Fibroblast of the aortic adventitia (primary cell): ENCODE data around the gene PRKN. TPM values are rescaled to one million over a fixed set of nuclear protein-coding genes. Genes with fewer than 3 reads are reported as not detected.

Experiments
- DNase-seq: peaks from one replicate; pipeline ENCODE4 v3.0.0-alpha.2; 2010; ENCODE audit warnings: low read depth
- H3K4me3 ChIP-seq: 2 replicates; pipeline ENCODE4 v1.5.1; 2011; ENCODE audit warnings: low read depth, mild to moderate bottlenecking, control low read depth, low read length, moderate library complexity
- CTCF ChIP-seq: IDR thresholded peaks from 2 replicates; pipeline ENCODE4 v1.5.1; 2011; ENCODE audit warnings: mild to moderate bottlenecking, low read length, control low read depth, inconsistent platforms; ENCODE audit not compliant: insufficient read depth
- total RNA-seq: library from RNA; depleted of rRNA; stranded (reverse); fragments of >200 nt; gene quantifications from 2 replicates; pipeline ENCODE4 v1.2.3, GENCODE V29; 2012; ENCODE audit warnings: low replicate concordance

Gene PRKN
- total RNA-seq, 1 donor: 2.0 TPM

- no peak for DNase-seq
- no peak overlapping the region for H3K4me3 ChIP-seq
- TF ChIP-seq CTCF: no peak
These were observed 145.4 kb downstream of the PRKN start for GRCh38 chr6:162581988-162582780.

- TF ChIP-seq CTCF: no peak
These were observed 146.9 kb downstream of the PRKN start for GRCh38 chr6:162580619-162581018.

GRCh38 chr6:162576016-162576415 is 151.6 kb downstream of the PRKN start:
- no peak for DNase-seq
- TF ChIP-seq CTCF: no peak
- H3K4me3 ChIP-seq: no peak overlapping the region

More at GRCh38 chr6:162580619-162581018, 146.9 kb downstream of the PRKN start:
- H3K4me3 ChIP-seq: no peak overlapping the region
- no peak for DNase-seq

GRCh38 chr6:162572240-162572639 is 155.3 kb downstream of the PRKN start:
- H3K4me3 ChIP-seq: no peak overlapping the region
- TF ChIP-seq CTCF: no peak
- no peak for DNase-seq

- no peak for DNase-seq
- TF ChIP-seq CTCF: no peak
- no peak overlapping the region for H3K4me3 ChIP-seq
These were observed 159.3 kb downstream of the PRKN start for GRCh38 chr6:162568266-162568665.

- no peak for TF ChIP-seq CTCF
- H3K4me3 ChIP-seq: no peak overlapping the region
- no peak for DNase-seq
These were observed 165.5 kb downstream of the PRKN start for GRCh38 chr6:162562041-162562440.

GRCh38 chr6:162560891-162561290 is 166.7 kb downstream of the PRKN start:
- TF ChIP-seq CTCF: no peak
- no peak for DNase-seq

More at GRCh38 chr6:162560891-162561290, 166.7 kb downstream of the PRKN start:
- no peak overlapping the region for H3K4me3 ChIP-seq
